ENCODE data around the gene CRABP2. TPM values are rescaled to one million over a fixed set of nuclear protein-coding genes. Genes with fewer than 3 reads are reported as not detected.

The CRABP2 gene
- total RNA-seq, 2 experiments from 2014 or later: 0.68 to 0.80 TPM

GRCh38 chr1:156712626-156713025, 7.2 kb upstream of the CRABP2 start:
- no peaks in the 10 kb centered on the region for H3K27me3 Mint-ChIP-seq
- H3K4me1 Mint-ChIP-seq: peaks cover 3% of the 10 kb centered on the region
- ATAC-seq (ENCODE audit: low read depth) (no peak), DNase-seq (no peak)
- no peak overlapping the region for H3K4me3 Mint-ChIP-seq
- H3K27ac Mint-ChIP-seq: no peak overlapping the region
- H3K36me3 Mint-ChIP-seq: peaks cover 10% of the 10 kb centered on the region
- H3K9me3 Mint-ChIP-seq: no peaks in the 10 kb centered on the region
- POLR2A ChIA-PET: no interaction called here

GRCh38 chr1:156711011-156711817, 5.8 kb upstream of the CRABP2 start:
- DNase-seq: no peak
- Mint-ChIP-seq H3K4me3 (no peak overlapping the region), H3K4me1 (peaks cover 7% of the 10 kb centered on the region), H3K27ac (no peak overlapping the region), H3K36me3 (peaks cover 7% of the 10 kb centered on the region), H3K9me3 (no peaks in the 10 kb centered on the region), H3K27me3 (peaks cover 7% of the 10 kb centered on the region)
- POLR2A ChIA-PET: interaction anchor here (1.3 kb wide), 1 partner anchor 15 kb away, joined by 4 read pairs; no protein-coding TSS in a partner anchor
- ATAC-seq (ENCODE audit: low read depth): no peak

- Mint-ChIP-seq H3K9me3 (no peaks in the 10 kb centered on the region), H3K27me3 (peaks cover 19% of the 10 kb centered on the region), H3K4me1 (peaks cover 17% of the 10 kb centered on the region), H3K36me3 (peaks cover 2% of the 10 kb centered on the region), H3K4me3 (no peak overlapping the region), H3K27ac (peak overlapping the region; percentile 4)
- POLR2A ChIA-PET: no interaction called here
- no peak for DNase-seq
- no peak for ATAC-seq (ENCODE audit: low read depth)
Observed at GRCh38 chr1:156709757-156710489, 4.5 kb upstream of the CRABP2 start.

DNA sequence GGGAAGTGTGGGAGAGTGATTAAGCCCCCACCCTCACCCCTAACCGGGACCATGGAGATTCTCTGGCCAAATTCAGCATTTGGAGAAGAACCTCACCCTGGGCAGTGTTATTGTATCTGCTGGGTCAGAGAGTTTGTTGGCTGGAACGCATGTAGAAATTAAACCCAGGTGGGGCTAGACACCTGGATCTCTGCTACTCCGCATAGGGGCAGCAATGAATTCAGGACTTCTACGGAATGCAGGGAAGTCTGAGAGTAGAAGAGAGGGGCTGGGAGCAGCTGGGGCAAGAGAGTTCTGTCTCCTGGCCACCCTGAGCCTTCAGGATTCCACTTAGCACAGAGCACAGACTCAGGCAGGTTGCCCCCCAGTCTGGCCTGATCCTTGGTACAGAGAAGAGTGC, 3.6 kb upstream of the CRABP2 start:
- H3K27me3 Mint-ChIP-seq: peaks cover 26% of the 10 kb centered on the region
- H3K4me3 Mint-ChIP-seq: no peak overlapping the region
- H3K4me1 Mint-ChIP-seq: peaks cover 17% of the 10 kb centered on the region
- no peak for DNase-seq
- peak overlapping the region; percentile 4 for H3K27ac Mint-ChIP-seq
- no peak for ATAC-seq (ENCODE audit: low read depth)
- no peaks in the 10 kb centered on the region for H3K36me3 Mint-ChIP-seq
- no peaks in the 10 kb centered on the region for H3K9me3 Mint-ChIP-seq
- POLR2A ChIA-PET: no interaction called here

- H3K27ac Mint-ChIP-seq: no peak overlapping the region
- H3K4me1 Mint-ChIP-seq: peaks cover 17% of the 10 kb centered on the region
- peaks cover 33% of the 10 kb centered on the region for H3K27me3 Mint-ChIP-seq
- POLR2A ChIA-PET: interaction anchor here (1.9 kb wide), 1 partner anchor 19 kb away, joined by 6 read pairs; no protein-coding TSS in a partner anchor
- no peak for ATAC-seq (ENCODE audit: low read depth)
- no peak for DNase-seq
- no peaks in the 10 kb centered on the region for H3K36me3 Mint-ChIP-seq
- H3K9me3 Mint-ChIP-seq: no peaks in the 10 kb centered on the region
- no peak overlapping the region for H3K4me3 Mint-ChIP-seq
Observed at GRCh38 chr1:156708218-156708661, 2.9 kb upstream of the CRABP2 start.

DNA sequence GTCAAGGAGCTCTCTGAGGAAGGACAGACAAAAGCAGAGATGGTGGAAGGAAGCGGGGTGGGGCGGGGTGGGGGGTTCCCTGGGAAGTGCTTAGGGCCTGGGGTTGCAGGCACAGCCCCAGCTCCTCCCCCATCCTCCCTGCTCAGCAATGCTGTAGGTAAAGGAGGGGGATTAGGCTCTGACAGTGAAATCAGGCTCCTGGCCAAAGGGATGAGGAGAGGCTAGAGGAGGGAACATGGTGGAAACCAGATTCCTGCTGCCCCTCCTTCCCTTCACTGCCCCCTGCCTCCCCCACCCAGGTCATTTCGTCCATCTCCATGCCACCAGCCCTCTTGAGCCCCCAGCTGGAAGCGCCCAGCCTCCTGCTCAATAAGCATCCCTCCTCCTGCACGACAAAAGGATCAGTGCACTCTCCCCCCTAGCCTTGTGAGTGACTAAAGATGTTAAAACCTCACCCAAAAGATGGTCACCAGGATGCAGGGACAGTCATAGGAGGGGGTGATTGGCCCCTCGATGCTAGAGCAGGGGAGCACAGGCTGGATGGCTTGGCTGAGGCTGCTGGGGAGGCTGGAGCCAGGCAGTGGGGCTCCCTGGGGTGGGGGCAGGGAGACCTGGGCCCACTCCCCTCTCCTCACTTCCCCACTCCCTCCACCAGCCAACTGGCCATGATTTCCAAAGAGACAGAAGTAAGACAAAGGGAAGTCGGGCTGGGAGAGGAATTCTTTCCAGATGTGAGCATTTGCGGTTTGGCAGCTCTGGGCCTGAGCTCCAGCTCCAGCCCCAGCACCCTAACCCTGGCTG, 2.2 kb upstream of the CRABP2 start:
- peak overlapping the region; percentile 15 for H3K4me3 Mint-ChIP-seq
- DNase-seq: no peak
- H3K4me1 Mint-ChIP-seq: peaks cover 17% of the 10 kb centered on the region
- peaks cover 39% of the 10 kb centered on the region for H3K27me3 Mint-ChIP-seq
- no peak for ATAC-seq (ENCODE audit: low read depth)
- no peak overlapping the region for H3K27ac Mint-ChIP-seq
- H3K36me3 Mint-ChIP-seq: no peaks in the 10 kb centered on the region
- no peaks in the 10 kb centered on the region for H3K9me3 Mint-ChIP-seq
- POLR2A ChIA-PET: interaction anchor here (0.9 to 1.9 kb wide), 2 partner anchors 13 to 18 kb away, joined by 3 to 6 read pairs; no protein-coding TSS in a partner anchor

GRCh38 chr1:156706657-156707416, 1.5 kb upstream of the CRABP2 start:
- Mint-ChIP-seq H3K27me3 (peaks cover 45% of the 10 kb centered on the region), H3K36me3 (no peaks in the 10 kb centered on the region), H3K9me3 (no peaks in the 10 kb centered on the region), H3K4me3 (peak overlapping the region; percentile 88), H3K27ac (no peak overlapping the region), H3K4me1 (peaks cover 17% of the 10 kb centered on the region)
- POLR2A ChIA-PET: interaction anchor here (0.9 to 1.9 kb wide), 6 partner anchors 9 to 22 kb away, joined by 3 to 8 read pairs (median 4); partner anchors contain the start of genes ISG20L2 and METTL25B
- no peak for DNase-seq
- peak; percentile 6 for ATAC-seq (ENCODE audit: low read depth)

- H3K9me3 Mint-ChIP-seq: no peaks in the 10 kb centered on the region
- H3K4me1 Mint-ChIP-seq: peaks cover 21% of the 10 kb centered on the region
- H3K27me3 Mint-ChIP-seq: peaks cover 45% of the 10 kb centered on the region
- peak overlapping the region; percentile 15 for H3K27ac Mint-ChIP-seq
- DNase-seq (peak; percentile 77), ATAC-seq (ENCODE audit: low read depth) (peak; percentile 67)
- POLR2A ChIA-PET: interaction anchor here (0.8 to 1.5 kb wide), 7 partner anchors 10 to 61 kb away, joined by 3 to 8 read pairs (median 4); partner anchors contain the start of genes ISG20L2, METTL25B and PRCC
- peak overlapping the region; percentile 88 for H3K4me3 Mint-ChIP-seq
- H3K36me3 Mint-ChIP-seq: no peaks in the 10 kb centered on the region
Observed at GRCh38 chr1:156705918-156706656, 704 bp upstream of the CRABP2 start.

DNA sequence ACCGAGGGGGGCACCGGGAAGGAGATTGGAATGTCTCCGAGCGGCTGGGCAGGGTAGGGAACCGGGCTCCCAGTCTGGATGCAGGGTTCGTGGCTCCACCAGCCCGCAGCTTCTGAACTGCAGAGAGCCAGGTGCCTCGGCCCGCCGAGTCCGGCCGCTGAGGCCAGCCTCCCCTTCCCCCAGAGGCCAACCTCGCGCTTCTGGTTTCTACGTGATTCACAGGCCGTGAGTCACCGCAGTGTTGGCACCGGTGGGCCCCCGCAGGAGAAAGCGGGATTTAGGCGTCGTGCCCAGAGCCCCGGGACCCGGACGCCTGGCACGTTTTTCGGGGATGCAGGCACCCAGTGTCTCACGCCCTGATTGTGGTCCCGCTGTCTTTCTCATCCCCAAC, 458 bp downstream of the CRABP2 start:
- peaks cover 45% of the 10 kb centered on the region for H3K27me3 Mint-ChIP-seq
- no peak overlapping the region for H3K27ac Mint-ChIP-seq
- H3K4me1 Mint-ChIP-seq: peaks cover 24% of the 10 kb centered on the region
- H3K36me3 Mint-ChIP-seq: no peaks in the 10 kb centered on the region
- no peak for DNase-seq
- POLR2A ChIA-PET: interaction anchor here (1.0 kb wide), 1 partner anchor 16 kb away, joined by 3 read pairs; no protein-coding TSS in a partner anchor
- H3K4me3 Mint-ChIP-seq: peak overlapping the region; percentile 88
- no peak for ATAC-seq (ENCODE audit: low read depth)
- H3K9me3 Mint-ChIP-seq: no peaks in the 10 kb centered on the region

DNA sequence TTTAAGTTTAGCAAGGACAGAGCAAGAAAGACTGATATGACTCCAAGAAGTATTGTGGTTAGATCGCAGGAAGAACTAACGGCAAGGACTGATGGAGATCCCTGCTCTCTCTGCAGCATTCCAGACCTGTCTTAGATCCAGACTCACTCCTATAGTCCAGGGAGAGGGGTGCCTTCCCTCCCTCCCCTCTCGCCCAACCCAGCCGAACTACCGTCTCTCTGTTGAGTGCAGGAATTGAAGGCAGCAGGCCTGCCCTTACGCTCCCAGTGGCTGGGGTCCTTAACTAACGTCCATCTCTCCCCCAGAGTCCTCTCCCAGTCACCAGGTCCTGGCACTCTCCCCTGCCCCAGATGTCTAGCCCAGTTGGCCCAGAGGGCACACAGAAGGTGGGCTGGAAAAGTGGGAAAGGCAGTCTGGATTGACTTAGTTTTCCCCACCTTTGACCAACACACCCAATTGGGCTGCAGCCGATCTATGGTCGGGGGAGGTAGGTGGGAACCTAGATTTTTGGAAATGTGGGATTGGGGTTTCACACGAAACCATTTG, 1.1 kb downstream of the CRABP2 start:
- Mint-ChIP-seq H3K36me3 (no peaks in the 10 kb centered on the region), H3K4me1 (peaks cover 24% of the 10 kb centered on the region), H3K27ac (no peak overlapping the region), H3K9me3 (no peaks in the 10 kb centered on the region), H3K27me3 (peaks cover 45% of the 10 kb centered on the region), H3K4me3 (no peak overlapping the region)
- ATAC-seq (ENCODE audit: low read depth) (no peak), DNase-seq (no peak)
- POLR2A ChIA-PET: interaction anchor here (1.0 kb wide), 2 partner anchors 13 to 15 kb away, joined by 3 read pairs; no protein-coding TSS in a partner anchor

GRCh38 chr1:156703741-156704140, 1.6 kb downstream of the CRABP2 start:
- no peak overlapping the region for H3K4me3 Mint-ChIP-seq
- no peaks in the 10 kb centered on the region for H3K36me3 Mint-ChIP-seq
- POLR2A ChIA-PET: interaction anchor here (0.7 to 1.0 kb wide), 2 partner anchors 12 to 119 kb away, joined by 3 read pairs; no protein-coding TSS in a partner anchor
- ATAC-seq (ENCODE audit: low read depth) (no peak), DNase-seq (no peak)
- H3K27me3 Mint-ChIP-seq: peaks cover 45% of the 10 kb centered on the region
- H3K9me3 Mint-ChIP-seq: no peaks in the 10 kb centered on the region
- H3K27ac Mint-ChIP-seq: no peak overlapping the region
- H3K4me1 Mint-ChIP-seq: peaks cover 24% of the 10 kb centered on the region

Measured in activated naive CD8-positive, alpha-beta T cell treated with anti-CD3 and anti-CD28 coated beads, Interleukin-2, amount 10 ng/mL, durations not matched to agents 7 days and 5 days (primary cell).